ENCODE data around the gene CCNE1.
"Not testable (repeated sequence)": the region's sequence is repeated elsewhere in the genome, so short reads cannot be mapped to it uniquely, and the experiment has no call there.

Gene CCNE1

GRCh38 chr19:29787281-29787680 is 24.5 kb upstream of the CCNE1 start:
- no peak for DNase-seq (ENCODE audit: low read depth in 2 of 2)

GRCh38 chr19:29789007-29789406 is 22.8 kb upstream of the CCNE1 start:
- no peak for DNase-seq (ENCODE audit: low read depth in 2 of 2)

GRCh38 chr19:29793116-29793727 is 18.6 kb upstream of the CCNE1 start:
- DNase-seq (ENCODE audit: low read depth in 2 of 2), result no peak

- DNase-seq (ENCODE audit: low read depth in 2 of 2), result not testable (repeated sequence)
Measured at GRCh38 chr19:29794490-29794889, 17.3 kb upstream of the CCNE1 start.

GRCh38 chr19:29795461-29796172 is 16.2 kb upstream of the CCNE1 start:
- no peak for DNase-seq (ENCODE audit: low read depth in 2 of 2)

GRCh38 chr19:29796173-29796573 is 15.6 kb upstream of the CCNE1 start:
- DNase-seq (ENCODE audit: low read depth in 2 of 2), result no peak

GRCh38 chr19:29798774-29799497 is 12.9 kb upstream of the CCNE1 start:
- DNase-seq (ENCODE audit: low read depth in 2 of 2), result no peak

GRCh38 chr19:29800100-29800825 is 11.5 kb upstream of the CCNE1 start:
- DNase-seq (ENCODE audit: low read depth in 2 of 2), result no peak

- not testable (repeated sequence) for DNase-seq (ENCODE audit: low read depth in 2 of 2)
Measured at GRCh38 chr19:29803951-29804350, 7.8 kb upstream of the CCNE1 start.

GRCh38 chr19:29804493-29804892 is 7.3 kb upstream of the CCNE1 start:
- DNase-seq (ENCODE audit: low read depth in 2 of 2), result peak in 1 of 2 donors; percentile 15

- DNase-seq (ENCODE audit: low read depth in 2 of 2), result no peak
Measured at GRCh38 chr19:29805031-29805965, 6.5 kb upstream of the CCNE1 start.

- DNase-seq (ENCODE audit: low read depth in 2 of 2), result no peak
Measured at GRCh38 chr19:29806098-29806866, 5.5 kb upstream of the CCNE1 start.

GRCh38 chr19:29807178-29807577 is 4.6 kb upstream of the CCNE1 start:
- no peak for DNase-seq (ENCODE audit: low read depth in 2 of 2)

- DNase-seq (ENCODE audit: low read depth in 2 of 2), result no peak
Measured at GRCh38 chr19:29807870-29808405, 3.9 kb upstream of the CCNE1 start.

GRCh38 chr19:29809795-29810503 is 1.8 kb upstream of the CCNE1 start:
- no peak for DNase-seq (ENCODE audit: low read depth in 2 of 2)

GRCh38 chr19:29810504-29810871 is 1.3 kb upstream of the CCNE1 start:
- no peak for DNase-seq (ENCODE audit: low read depth in 2 of 2)

GRCh38 chr19:29812080-29812880 is 489 bp downstream of the CCNE1 start:
- no peak for DNase-seq (ENCODE audit: low read depth in 2 of 2)

GRCh38 chr19:29812881-29813275 is 1.1 kb downstream of the CCNE1 start:
- no peak for DNase-seq (ENCODE audit: low read depth in 2 of 2)

GRCh38 chr19:29813642-29814041 is 1.9 kb downstream of the CCNE1 start:
- DNase-seq (ENCODE audit: low read depth in 2 of 2), result no peak
